IMR-90 (cell line): ENCODE results near the gene VIPR1. TPM values are rescaled to one million over a fixed set of nuclear protein-coding genes. Genes with fewer than 3 reads are reported as not detected.

ENCODE experiments used
- ATAC-seq: fragments of 200-7000 bp; cut with Tn5 transposase; 2 replicates; pipeline ENCODE4 v1.9.1; 2020; ENCODE audit warnings: low read depth, mild to moderate bottlenecking, moderate library complexity
- BruUV-seq: library from RNA; stranded (reverse); fragments of 400-500 nt; replicated peaks from 2 replicates; lab custom pipeline; 2021; lab: Mats Ljungman, UMichigan
- CTCF ChIA-PET: fragments of 300-600 bp; formaldehyde crosslinking; extraction: SDS; loops from one replicate; lab custom pipeline; 2021; ENCODE audit warnings: antibody characterized with exemption; lab: Yijun Ruan, JAX
- POLR2A ChIA-PET: fragments of 300-600 bp; sonication (Branson Sonifier 250); formaldehyde crosslinking; loops from one replicate; lab custom pipeline; 2022; ENCODE audit warnings: antibody characterized with exemption; ENCODE audit not compliant: unreplicated experiment; lab: Charles Lee
- DNase-seq: peaks from one replicate; pipeline ENCODE4 v3.0.0; 2013
- H2AFZ ChIP-seq: replicated peaks from 2 replicates; pipeline ENCODE3; 2013; ENCODE audit warnings: low read length, mild to moderate bottlenecking; ENCODE audit not compliant: poor library complexity
- H2AK5ac ChIP-seq: 2 replicates; pipeline ENCODE4 v1.6.1; 2013; ENCODE audit warnings: low read depth, low read length, inconsistent platforms
- H2AK9ac ChIP-seq: replicated peaks from 2 replicates; pipeline ENCODE3; 2013; ENCODE audit warnings: mild to moderate bottlenecking, low read depth, low read length, moderate library complexity; ENCODE audit not compliant: poor library complexity
- H2BK120ac ChIP-seq: 2 replicates; pipeline ENCODE4 v1.6.1; 2013; ENCODE audit warnings: low read depth, low read length, inconsistent platforms
- H2BK15ac ChIP-seq: 3 replicates; pipeline ENCODE4 v1.6.1; 2013; ENCODE audit warnings: low read depth, low read length, inconsistent platforms
- H2BK20ac ChIP-seq: 2 replicates; pipeline ENCODE4 v1.6.1; 2013; ENCODE audit warnings: low read depth, mild to moderate bottlenecking, inconsistent platforms, low read length, moderate library complexity
- H2BK5ac ChIP-seq: 2 replicates; pipeline ENCODE4 v1.6.1; 2013; ENCODE audit warnings: mild to moderate bottlenecking, low read depth, low read length, inconsistent platforms; ENCODE audit not compliant: poor library complexity, severe bottlenecking
- H3K14ac ChIP-seq: replicated peaks from 2 replicates; pipeline ENCODE4 v1.6.1; 2013; ENCODE audit warnings: low read depth, low read length, inconsistent platforms
- H3K18ac ChIP-seq: 2 replicates; pipeline ENCODE4 v1.6.1; 2013; ENCODE audit warnings: low read depth, low read length, control low read depth
- H3K23ac ChIP-seq: 2 replicates; pipeline ENCODE4 v1.6.1; 2013; ENCODE audit warnings: low read depth, low read length, inconsistent platforms
- H3K27ac ChIP-seq: 2 replicates; pipeline ENCODE4 v1.5.1; 2013; ENCODE audit warnings: mild to moderate bottlenecking, control low read depth, low read length; ENCODE audit not compliant: insufficient read depth
- H3K27me3 ChIP-seq: 2 replicates; pipeline ENCODE4 v1.6.1; 2013; ENCODE audit warnings: low read length; ENCODE audit not compliant: control insufficient read depth, insufficient read depth
- H3K36me3 ChIP-seq: 2 replicates; pipeline ENCODE4 v1.6.1; 2013; ENCODE audit warnings: low read length, mixed read lengths; ENCODE audit not compliant: control insufficient read depth, insufficient read depth
- H3K4ac ChIP-seq: 2 replicates; pipeline ENCODE4 v1.6.1; 2013; ENCODE audit warnings: low read depth, low read length, inconsistent platforms
- H3K4me1 ChIP-seq: 2 replicates; pipeline ENCODE4 v1.6.1; 2013; ENCODE audit warnings: low read length, mixed read lengths; ENCODE audit not compliant: control insufficient read depth, insufficient read depth
- H3K4me2 ChIP-seq: 2 replicates; pipeline ENCODE4 v1.6.1; 2013; ENCODE audit warnings: low read depth, mild to moderate bottlenecking, control low read depth, low read length, moderate library complexity
- H3K4me3 ChIP-seq: 2 replicates; pipeline ENCODE4 v1.5.1; 2013; ENCODE audit warnings: low read depth, mild to moderate bottlenecking, control low read depth, low read length, moderate library complexity; ENCODE audit not compliant: insufficient read depth
- H3K56ac ChIP-seq: 2 replicates; pipeline ENCODE4 v1.6.1; 2013; ENCODE audit warnings: low read length, inconsistent platforms; ENCODE audit not compliant: insufficient read depth; ENCODE audit errors: extremely low read depth
- H3K79me1 ChIP-seq, 2 experiments: 2 replicates each; pipeline ENCODE4 v1.6.1; 2013; ENCODE audit warnings: low read length in 2 of 2, inconsistent platforms in 1 of 2, low read depth in 1 of 2
- H3K9ac ChIP-seq: 2 replicates; pipeline ENCODE4 v1.6.1; 2013; ENCODE audit warnings: low read depth, low read length, control low read depth
- H3K9me1 ChIP-seq: 2 replicates; pipeline ENCODE4 v1.6.1; 2013; ENCODE audit warnings: low read length, inconsistent platforms; ENCODE audit not compliant: insufficient read depth
- H3K9me3 ChIP-seq: 2 replicates; pipeline ENCODE4 v1.6.1; 2013; ENCODE audit warnings: low read length; ENCODE audit not compliant: control insufficient read depth, insufficient read depth
- H4K20me1 ChIP-seq: 2 replicates; pipeline ENCODE4 v1.6.1; 2013; ENCODE audit warnings: low read length, inconsistent platforms; ENCODE audit not compliant: insufficient read depth
- H4K5ac ChIP-seq: 2 replicates; pipeline ENCODE4 v1.6.1; 2013; ENCODE audit warnings: mild to moderate bottlenecking, low read depth, low read length, control low read depth
- H4K8ac ChIP-seq, 2 experiments: 2 replicates each; pipeline ENCODE4 v1.6.1; 2013; ENCODE audit warnings: low read depth in 2 of 2, low read length in 2 of 2, control low read depth in 1 of 2, inconsistent platforms in 1 of 2
- H4K91ac ChIP-seq: 2 replicates; pipeline ENCODE4 v1.6.1; 2013; ENCODE audit warnings: low read depth, low read length, inconsistent platforms; ENCODE audit not compliant: insufficient read depth
- BHLHE40 ChIP-seq: fragments of 150-350 bp; IDR thresholded peaks from 2 replicates; pipeline ENCODE4 v1.6.1; 2016; ENCODE audit warnings: mild to moderate bottlenecking, low read depth, low read length
- CTCF ChIP-seq: conservative IDR thresholded peaks from 2 replicates; pipeline ENCODE4 v1.5.1; 2012; ENCODE audit warnings: mild to moderate bottlenecking, low read depth, low read length, improper control_type of control experiment
- ELK1 ChIP-seq: fragments of 150-350 bp; IDR thresholded peaks from 2 replicates; pipeline ENCODE4 v1.6.1; 2016; ENCODE audit warnings: low read depth, mild to moderate bottlenecking, low read length, moderate library complexity, borderline replicate concordance
- FOS ChIP-seq: fragments of 150-350 bp; IDR thresholded peaks from 2 replicates; pipeline ENCODE4 v1.6.1; 2016; ENCODE audit warnings: low read depth, low read length
- MAZ ChIP-seq: IDR thresholded peaks from 2 replicates; pipeline ENCODE4 v1.6.1; 2012; ENCODE audit warnings: low read depth, mild to moderate bottlenecking, low read length, improper control_type of control experiment, moderate library complexity, borderline replicate concordance
- MXI1 ChIP-seq: IDR thresholded peaks from 2 replicates; pipeline ENCODE4 v1.6.1; 2012; ENCODE audit warnings: low read depth, mild to moderate bottlenecking, low read length, moderate library complexity, borderline replicate concordance
- NFE2L2 ChIP-seq: fragments of 150-350 bp; IDR thresholded peaks from 2 replicates; pipeline ENCODE4 v1.6.1; 2016; ENCODE audit warnings: low read depth, mild to moderate bottlenecking, low read length
- RAD21 ChIP-seq: IDR thresholded peaks from 2 replicates; pipeline ENCODE4 v1.6.1; 2012; ENCODE audit warnings: low read length, improper control_type of control experiment
- RCOR1 ChIP-seq: IDR thresholded peaks from 2 replicates; pipeline ENCODE4 v1.6.1; 2012; ENCODE audit warnings: mild to moderate bottlenecking, low read length, improper control_type of control experiment; ENCODE audit not compliant: insufficient replicate concordance
- RFX5 ChIP-seq: IDR thresholded peaks from 2 replicates; pipeline ENCODE4 v1.8.0; 2012; ENCODE audit warnings: low read depth, mild to moderate bottlenecking, low read length, moderate library complexity
- SMC3 ChIP-seq: fragments of 150-350 bp; IDR thresholded peaks from 2 replicates; pipeline ENCODE4 v1.6.1; 2016; ENCODE audit warnings: low read depth, mild to moderate bottlenecking, antibody characterized with exemption, low read length, moderate library complexity
- USF2 ChIP-seq: fragments of 150-350 bp; IDR thresholded peaks from 2 replicates; pipeline ENCODE4 v1.6.1; 2017; ENCODE audit warnings: mild to moderate bottlenecking, antibody characterized with exemption, low read length, low read depth
- WGBS, 2 experiments: methylation state at CpG; one replicate each; pipeline versions ENCODE4 v1.1.5 to v1.1.7; 2013; ENCODE audit warnings: missing lambda C conversion rate in 2 of 2; ENCODE audit not compliant: insufficient read length in 1 of 2; ENCODE audit errors: extremely low coverage in 2 of 2; 5-methylcytosine and 5-hydroxymethylcytosine counted together
- dilution Hi-C: fragments of 300-500 bp; cut with HindIII; formaldehyde crosslinking; loops from one replicate; pipeline ENCODE4 v1.14.3; 2018; ENCODE audit warnings: low sequenced_read_pairs; ENCODE audit not compliant: unreplicated experiment
- in situ Hi-C: fragments of 300-500 bp; cut with MboI; formaldehyde crosslinking; loops from 3 replicates; pipeline ENCODE4 v1.14.3; 2019; ENCODE audit warnings: low sequenced_read_pairs, inconsistent platforms, mixed read lengths
- intact Hi-C: fragments of 100-400 bp; cut with micrococcal nuclease; formaldehyde crosslinking; loops from 2 replicates; pipeline ENCODE4 v1.10.0; 2022
- polyA plus RNA-seq, 3 experiments: library from polyadenylated mRNA; depleted of rRNA; stranded (reverse); fragments of >200 nt; gene quantifications; 2 replicates each; pipeline ENCODE4 v1.2.3, GENCODE V29; 2012; ENCODE audit warnings: low replicate concordance in 1 of 3
- total RNA-seq: library from RNA; depleted of rRNA; stranded (reverse); fragments of >200 nt; gene quantifications from 2 replicates; pipeline ENCODE4 v1.2.3, GENCODE V29; 2012

Gene VIPR1
- total and polyA plus RNA-seq, 2 of the 4 experiments (the other 2 are of a cell fraction) = not detected

- Histone ChIP-seq H2BK120ac (no peak overlapping the region), H2AFZ (no peak overlapping the region), H3K4me1 (no peaks in the 10 kb centered on the region; the same call in 1 of the 2 replicates), H2AK5ac (no peak overlapping the region), H2BK5ac (no peak overlapping the region), H3K9me3 (no peaks in the 10 kb centered on the region), H2BK15ac (no peak overlapping the region), H4K5ac (no peak overlapping the region), H2AK9ac (no peak overlapping the region), H3K9me1 (0 out of 2 replicates have a peak, but pooled peaks cover 4% of the 10 kb centered on the region), H3K18ac (no peak overlapping the region), H3K79me1 (no peaks in the 10 kb centered on the region), H3K14ac (no peak overlapping the region), H3K4ac (no peak overlapping the region), H4K91ac (no peak overlapping the region), H3K56ac (no peak overlapping the region), H3K4me2 (no peak overlapping the region), H3K27ac (no peak overlapping the region), H3K27me3 (peaks cover 1% of the 10 kb centered on the region; the same call in 1 of the 2 replicates), H3K36me3 (no peaks in the 10 kb centered on the region), H4K20me1 (no peaks in the 10 kb centered on the region), H2BK20ac (no peak overlapping the region), H3K4me3 (no peak overlapping the region), H3K9ac (no peak overlapping the region), H4K8ac (no peak overlapping the region), H3K23ac (no peak overlapping the region)
- DNase-seq (no peak), ATAC-seq (no peak)
- intact Hi-C loops (loop anchor here (10.0 kb wide), 1 partner anchor 344 kb away; no protein-coding TSS in a partner anchor), dilution Hi-C loops (no loop called here), in situ Hi-C loops (loop anchor here (10.0 kb wide), 1 partner anchor 306 kb away; no protein-coding TSS in a partner anchor)
- ChIA-PET POLR2A (no interaction called here), CTCF (no interaction called here)
- no CpG with 5 or more reads among the region's 3 CpGs for WGBS, 2 experiments
- no TSS peak for BruUV-seq
- TF ChIP-seq USF2 = no peak
- TF ChIP-seq CTCF = no peak
- TF ChIP-seq MAZ = no peak
- TF ChIP-seq FOS = no peak
- no peak for TF ChIP-seq RAD21
- TF ChIP-seq RFX5 = no peak
- TF ChIP-seq ELK1 = no peak
- TF ChIP-seq BHLHE40 = no peak
- no peak for TF ChIP-seq RCOR1
- no peak for TF ChIP-seq SMC3
- TF ChIP-seq MXI1 = no peak
- TF ChIP-seq NFE2L2 = no peak
Measured at GRCh38 chr3:42541079-42541478, 38.6 kb downstream of the VIPR1 start.
